GM18909 (cell line): ENCODE results near the gene NFATC2.

Source experiments
- ATAC-seq: cut with Tn5 transposase; IDR thresholded peaks from one replicate; pipeline ENCODE4 v1.9.1; 2021; ENCODE audit warnings: mild to moderate bottlenecking; ENCODE audit not compliant: unreplicated experiment, poor library complexity

The NFATC2 gene

DNA sequence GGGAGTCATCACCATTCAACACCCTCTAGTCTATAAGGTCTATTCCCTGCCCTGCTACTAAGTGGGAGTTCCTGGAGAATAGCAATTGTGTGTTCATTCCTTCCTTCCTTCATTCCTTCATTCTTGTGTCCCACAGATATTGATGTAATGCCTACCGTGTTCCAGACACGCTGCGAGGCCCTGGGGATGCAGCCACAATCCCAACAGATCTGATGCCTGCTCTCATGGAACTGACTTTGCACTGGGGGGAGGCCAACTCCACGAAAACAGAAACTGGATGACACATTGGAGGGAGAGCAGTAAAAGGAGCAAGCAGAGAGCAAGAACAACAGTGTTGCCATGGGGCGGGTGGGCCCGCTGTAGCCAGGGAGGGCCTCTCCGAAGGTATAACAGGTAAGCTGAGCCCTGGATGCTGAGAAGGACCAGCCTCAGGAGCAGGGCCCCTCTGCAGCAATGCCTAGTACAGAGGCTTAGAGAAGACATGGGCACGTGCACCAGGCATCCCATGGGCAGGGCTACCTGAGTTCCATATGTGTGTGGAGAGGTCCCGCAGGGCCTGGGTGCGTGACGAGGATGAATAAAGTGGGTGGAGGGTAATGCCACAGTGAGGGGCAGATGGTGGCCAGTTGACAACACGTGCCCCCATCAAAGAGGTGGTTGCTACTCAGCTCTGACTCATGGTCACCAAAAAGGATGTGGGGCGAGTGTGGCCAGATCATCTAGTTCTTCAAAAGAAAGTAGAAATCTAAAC, 173.9 kb downstream of the NFATC2 start:
- ATAC-seq, result no peak

- ATAC-seq, result no peak
Measured at GRCh38 chr20:51366155-51366886, 176.2 kb downstream of the NFATC2 start.

DNA sequence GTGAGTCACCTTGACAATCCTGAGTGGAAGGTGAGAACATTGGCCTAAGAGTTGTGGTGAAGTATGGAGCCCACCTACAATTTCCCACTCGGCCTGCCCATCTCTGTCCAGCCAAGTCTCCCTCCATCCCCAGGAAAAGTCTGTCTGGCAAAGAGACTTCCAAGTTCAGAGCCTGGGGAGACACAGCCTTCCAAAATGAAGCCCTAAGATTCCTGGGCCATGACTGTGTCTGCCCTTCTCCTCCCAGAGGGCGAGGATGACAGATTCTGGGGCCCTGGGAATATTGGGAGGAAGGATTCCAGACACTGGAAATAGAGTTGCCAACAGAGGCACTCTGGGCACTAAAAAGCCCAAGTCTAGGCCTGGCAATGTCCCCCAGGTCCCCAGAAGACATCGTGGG, 176.8 kb downstream of the NFATC2 start:
- no peak for ATAC-seq

- no peak for ATAC-seq
Measured at GRCh38 chr20:51363813-51364212, 178.7 kb downstream of the NFATC2 start.

DNA sequence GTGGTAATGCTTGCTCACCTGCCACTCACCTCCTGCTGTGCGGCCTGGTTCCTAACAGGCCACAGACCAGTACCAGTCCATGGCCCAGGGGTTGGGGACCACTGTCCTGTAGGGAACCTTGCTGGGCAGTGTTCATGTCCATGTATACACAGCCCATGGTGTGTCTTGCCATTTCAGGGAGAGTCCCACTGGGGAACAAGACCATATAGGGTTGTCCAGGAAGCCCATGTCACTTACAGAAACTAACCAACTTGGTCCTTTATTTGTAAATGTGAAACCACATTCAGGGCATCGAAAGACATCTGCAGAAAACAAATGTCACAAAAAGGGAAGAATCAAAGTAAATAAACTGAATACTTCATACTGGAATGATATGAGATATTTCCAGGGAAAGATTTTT, 179.1 kb downstream of the NFATC2 start:
- no peak for ATAC-seq

- no peak for ATAC-seq
Measured at GRCh38 chr20:51362254-51362653, 180.3 kb downstream of the NFATC2 start.

DNA sequence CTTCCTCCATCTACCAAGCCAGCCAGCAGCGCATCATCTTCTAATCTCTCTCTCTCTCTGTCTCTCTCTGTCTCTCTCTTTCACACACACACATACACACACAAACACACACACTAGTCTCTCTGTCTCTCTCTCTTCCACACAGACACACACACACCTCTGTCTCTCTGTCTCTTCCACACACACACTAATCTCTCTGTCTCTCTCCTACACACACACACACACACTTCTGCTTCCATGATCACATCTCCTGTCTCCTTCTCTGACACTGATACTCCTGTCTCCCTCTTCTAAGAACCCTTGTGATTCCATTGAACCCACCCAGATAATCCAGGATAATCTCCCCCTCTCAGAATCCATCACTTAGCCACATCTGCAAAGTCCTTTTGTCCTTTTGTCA, 181.3 kb downstream of the NFATC2 start:
- ATAC-seq, result no peak

DNA sequence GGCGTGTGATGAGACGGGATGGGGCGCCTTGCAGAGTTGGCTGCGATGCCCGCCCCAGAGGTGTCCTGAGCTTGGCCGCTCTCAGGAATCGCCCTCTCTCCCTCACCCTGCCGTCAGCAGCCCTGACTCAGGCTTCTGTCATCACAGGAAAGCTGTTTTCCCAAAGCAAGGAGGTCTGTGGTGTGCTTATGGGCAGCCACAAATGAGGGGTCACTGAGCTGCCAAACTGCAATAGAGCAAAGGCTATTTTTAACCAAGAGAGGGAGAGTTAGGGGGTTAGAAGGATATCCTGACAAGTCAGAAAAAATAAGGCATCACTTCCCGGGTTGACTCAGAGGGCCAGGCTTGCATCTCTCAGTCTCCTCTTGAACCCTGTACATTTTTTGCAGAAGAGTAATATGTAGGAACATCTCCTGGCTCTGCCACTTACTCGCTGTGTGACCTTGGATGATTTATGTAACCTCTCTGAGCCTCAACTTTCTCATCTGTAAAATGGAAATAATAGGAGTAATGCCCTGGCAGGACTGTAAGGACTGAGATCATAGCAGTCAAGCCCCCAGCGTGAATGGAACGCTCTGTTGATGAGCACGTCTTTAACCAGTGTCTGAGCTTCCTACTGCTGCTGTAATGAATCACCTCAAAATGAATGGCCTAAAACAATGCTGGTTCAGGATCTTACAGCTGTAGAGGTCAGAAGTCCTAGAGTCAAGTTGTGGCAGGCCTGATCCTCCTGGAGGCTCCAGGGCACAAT, 181.9 kb downstream of the NFATC2 start:
- ATAC-seq, result no peak

- no peak for ATAC-seq
Measured at GRCh38 chr20:51359947-51360346, 182.6 kb downstream of the NFATC2 start.

GRCh38 chr20:51359401-51359800, 183.1 kb downstream of the NFATC2 start:
- ATAC-seq, result no peak

- no peak for ATAC-seq
Measured at GRCh38 chr20:51358032-51358724, 184.3 kb downstream of the NFATC2 start.

- ATAC-seq, result no peak
Measured at GRCh38 chr20:51357543-51357942, 185.0 kb downstream of the NFATC2 start.

DNA sequence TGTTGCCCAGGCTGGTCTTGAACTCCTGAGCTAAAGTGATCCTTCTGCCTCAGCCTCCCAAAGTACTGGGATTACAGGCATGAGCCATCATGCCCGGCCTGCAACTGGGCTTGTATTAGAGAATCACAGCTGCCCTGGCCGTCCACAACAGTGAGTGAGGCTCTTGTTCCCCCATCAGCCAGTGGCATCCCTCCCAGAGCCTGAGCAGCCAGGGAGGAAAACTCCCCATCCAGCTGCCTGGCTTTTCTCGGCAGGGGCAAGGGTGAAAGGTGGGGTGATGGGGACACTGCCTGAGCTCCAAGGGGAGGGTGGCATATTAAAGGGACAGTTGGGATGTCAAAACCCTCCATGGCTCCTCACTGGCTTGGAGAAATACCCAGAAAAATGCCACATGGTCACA, 185.6 kb downstream of the NFATC2 start:
- ATAC-seq, result no peak

DNA sequence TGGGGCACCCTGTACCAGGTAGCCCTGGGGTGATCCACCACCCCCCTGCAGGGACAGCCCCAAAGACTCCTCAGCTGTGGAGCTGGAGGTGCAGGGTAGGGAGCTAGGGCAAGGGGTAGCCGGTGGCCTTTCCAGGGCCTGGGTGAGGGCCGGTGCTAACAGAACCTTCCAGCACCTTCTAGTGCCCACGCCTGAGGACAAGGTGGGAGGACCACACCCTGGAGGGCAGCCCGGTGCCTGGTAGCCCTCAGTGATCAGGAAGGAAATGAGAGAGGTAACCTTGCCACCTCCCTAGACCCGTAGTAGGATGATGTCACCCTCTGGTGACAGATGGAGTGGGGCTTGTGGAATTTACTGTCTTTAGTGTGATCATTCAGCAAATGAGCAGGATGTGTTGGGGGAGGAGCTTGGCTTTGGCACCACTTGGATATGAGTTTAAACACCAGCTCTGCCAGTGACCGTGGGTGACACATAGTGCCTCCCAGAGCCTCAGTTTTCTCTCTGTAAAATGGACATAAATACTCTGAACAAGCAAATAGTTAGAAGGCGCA, 187.7 kb downstream of the NFATC2 start:
- ATAC-seq, result no peak

DNA sequence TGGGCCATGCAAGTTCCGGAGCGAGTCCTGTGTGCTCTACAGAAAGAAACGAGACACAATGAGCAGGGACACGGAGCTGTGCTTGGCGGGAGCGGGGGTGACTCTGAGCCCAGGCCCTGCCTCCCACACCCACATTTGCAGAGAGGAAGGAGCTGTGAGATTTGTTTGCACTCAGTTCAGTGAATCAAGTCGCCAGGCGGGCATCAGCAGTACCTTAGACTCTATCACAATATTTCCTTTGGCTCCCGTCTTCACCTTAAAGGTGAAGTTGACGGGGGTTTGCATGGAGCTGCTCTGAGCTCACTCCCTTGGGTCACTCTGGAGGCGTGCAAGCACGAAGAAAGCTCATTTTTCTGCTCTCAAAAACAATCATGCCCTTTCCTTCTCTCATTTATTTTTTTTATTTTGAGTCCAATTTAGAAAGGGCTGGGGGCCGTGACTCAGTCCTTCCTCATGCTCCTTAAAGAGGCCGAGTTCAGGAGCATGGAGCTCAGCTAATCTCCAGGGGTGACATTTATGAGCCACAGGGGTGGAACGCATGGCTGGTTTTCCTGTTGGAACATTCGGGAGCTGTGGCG, 188.2 kb downstream of the NFATC2 start:
- no peak for ATAC-seq

DNA sequence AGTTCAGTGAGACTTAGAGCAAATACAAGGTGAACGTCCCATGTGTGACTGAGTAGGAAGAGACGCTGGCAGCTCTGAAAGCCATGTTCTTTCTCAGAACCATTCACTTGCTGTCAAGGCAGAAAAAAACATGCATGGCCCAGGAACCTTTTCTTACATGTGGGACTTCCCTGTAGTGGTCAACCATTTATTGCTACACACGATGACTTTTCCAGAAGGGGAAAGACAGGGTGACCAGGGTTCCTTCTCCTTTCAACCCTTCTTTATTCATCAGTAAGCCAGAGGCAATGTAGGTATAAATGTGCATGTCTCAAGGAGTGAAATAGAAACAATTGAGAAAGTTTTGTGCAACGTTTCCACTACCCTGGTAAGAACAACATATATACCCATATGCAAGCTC, 189.0 kb downstream of the NFATC2 start:
- ATAC-seq, result no peak

- no peak for ATAC-seq
Measured at GRCh38 chr20:51352791-51353190, 189.7 kb downstream of the NFATC2 start.

DNA sequence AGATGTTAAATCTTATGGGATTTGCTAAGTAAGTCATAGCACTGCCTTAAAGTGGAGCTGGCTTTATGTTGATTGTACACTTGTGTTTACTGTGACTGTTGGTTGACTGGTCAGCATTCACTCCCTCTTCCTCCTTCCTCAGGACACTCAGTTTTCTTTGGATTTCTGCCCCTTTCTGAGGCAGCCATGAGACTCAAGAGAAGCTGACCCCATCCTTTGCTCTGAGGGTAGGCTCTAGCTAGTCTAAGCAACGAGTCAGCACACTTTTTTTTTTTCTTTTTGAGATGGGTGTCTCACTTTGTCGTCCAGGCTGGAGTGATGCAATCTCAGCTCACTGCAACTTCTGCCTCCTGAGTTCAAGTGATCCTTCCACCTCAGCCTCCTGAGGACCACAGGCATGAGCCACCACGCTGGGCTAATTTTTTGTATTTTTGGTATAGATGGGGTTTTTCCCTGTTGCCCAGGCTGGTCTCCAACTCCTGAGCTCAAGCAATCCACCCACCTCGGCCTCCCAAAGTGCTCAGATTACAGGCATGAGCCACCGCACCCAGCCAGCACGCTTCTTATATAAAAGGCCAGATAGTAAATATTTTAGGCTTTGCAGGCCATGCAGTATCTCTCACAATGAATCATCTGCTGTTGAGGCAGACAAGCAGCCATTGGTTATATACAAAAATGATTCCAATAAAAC, 191.4 kb downstream of the NFATC2 start:
- ATAC-seq, result no peak

DNA sequence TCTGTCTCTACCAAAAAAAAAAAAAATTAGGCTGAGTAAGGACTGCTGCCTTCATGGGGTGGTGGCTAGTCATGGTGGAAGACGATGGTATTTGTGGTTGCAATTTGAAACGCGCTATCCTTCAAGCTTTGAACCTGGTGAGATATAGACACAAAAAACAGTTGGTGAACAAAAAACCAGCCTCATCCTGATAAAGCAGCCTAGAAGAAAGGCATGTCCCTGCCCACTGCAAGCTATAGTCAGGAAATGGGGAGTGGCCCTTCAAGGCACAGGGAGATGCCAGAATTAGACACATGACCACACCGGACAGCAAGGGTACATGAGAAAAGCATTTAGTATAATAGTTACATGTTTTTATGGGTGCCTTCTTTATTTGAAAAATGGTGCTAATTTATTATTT, 193.6 kb downstream of the NFATC2 start:
- ATAC-seq, result no peak
